Activated CD8-positive, alpha-beta T cell treated with anti-CD3 and anti-CD28 coated beads, Interleukin-2, amount 10 ng/mL, durations not matched to agents 7 days and 5 days (primary cell): ENCODE measurements around the gene IGFALS. TPM values are rescaled to one million over a fixed set of nuclear protein-coding genes. Genes with fewer than 3 reads are reported as not detected.

Experiments used
- ATAC-seq: fragments of 150-1000 bp; cut with Tn5 transposase; one replicate; pipeline ENCODE4 v1.10.0; 2021; ENCODE audit warnings: moderate library complexity
- CTCF ChIA-PET: fragments of 350-600 bp; sonication (Branson Sonifier 250); formaldehyde crosslinking; loops from one replicate; lab custom pipeline; 2021; ENCODE audit warnings: antibody characterized with exemption; lab: Charles Lee
- POLR2A ChIA-PET: fragments of 350-600 bp; sonication (Branson Sonifier 250); formaldehyde crosslinking; loops from one replicate; lab custom pipeline; 2021; ENCODE audit warnings: antibody characterized with exemption; lab: Charles Lee
- DNase-seq: peaks from one replicate; pipeline ENCODE4 v3.0.0-alpha.2; 2020
- H3K27ac Mint-ChIP-seq: one replicate; pipeline ENCODE4 v1.8.0; 2021; ENCODE audit warnings: mild to moderate bottlenecking, mixed read lengths
- H3K27me3 Mint-ChIP-seq: one replicate; pipeline ENCODE4 v1.8.0; 2021; ENCODE audit warnings: low read depth, mixed read lengths
- H3K36me3 Mint-ChIP-seq: one replicate; pipeline ENCODE4 v1.8.0; 2021; ENCODE audit warnings: low read depth, mixed read lengths
- H3K4me1 Mint-ChIP-seq: one replicate; pipeline ENCODE4 v1.8.0; 2021; ENCODE audit warnings: low read depth, mixed read lengths
- H3K4me3 Mint-ChIP-seq: one replicate; pipeline ENCODE4 v1.8.0; 2021; ENCODE audit warnings: mild to moderate bottlenecking, mixed read lengths
- H3K9me3 Mint-ChIP-seq: one replicate; pipeline ENCODE4 v1.8.0; 2022; ENCODE audit warnings: mixed read lengths; ENCODE audit not compliant: insufficient read depth
- total RNA-seq, 2 experiments: library from RNA; stranded (reverse); gene quantifications; one replicate each; pipeline ENCODE4 v1.2.3, GENCODE V29; 2021

The IGFALS gene
- total RNA-seq, 2 experiments from 2014 or later = 0.13 TPM; not detected in 1

GRCh38 chr16:1767116-1767994, 26.1 kb downstream of the IGFALS start:
- Mint-ChIP-seq H3K36me3 (peaks cover 21% of the 10 kb centered on the region), H3K4me3 (no peak overlapping the region), H3K4me1 (peaks cover 11% of the 10 kb centered on the region), H3K27me3 (no peaks in the 10 kb centered on the region), H3K27ac (no peak overlapping the region), H3K9me3 (no peaks in the 10 kb centered on the region)
- ChIA-PET POLR2A (interaction anchor here (0.6 kb wide), 1 partner anchor 17 kb away, joined by 3 read pairs; no protein-coding TSS in a partner anchor), CTCF (no interaction called here)
- DNase-seq (no peak), ATAC-seq (no peak)

- no peak for ATAC-seq
- DNase-seq = no peak
- peaks cover 9% of the 10 kb centered on the region for H3K4me1 Mint-ChIP-seq
- no peak overlapping the region for H3K27ac Mint-ChIP-seq
- no peaks in the 10 kb centered on the region for H3K27me3 Mint-ChIP-seq
- ChIA-PET POLR2A (no interaction called here), CTCF (no interaction called here)
- H3K4me3 Mint-ChIP-seq = no peak overlapping the region
- peaks cover 18% of the 10 kb centered on the region for H3K36me3 Mint-ChIP-seq
- H3K9me3 Mint-ChIP-seq = no peaks in the 10 kb centered on the region
Measured at GRCh38 chr16:1766701-1767100, 26.8 kb downstream of the IGFALS start.

- POLR2A ChIA-PET = no interaction called here
- CTCF ChIA-PET = interaction anchor here (1.2 kb wide), 1 partner anchor 60 kb away, joined by 3 read pairs; the partner anchor contains the start of gene MAPK8IP3
- Mint-ChIP-seq H3K36me3 (peaks cover 19% of the 10 kb centered on the region), H3K4me1 (peaks cover 9% of the 10 kb centered on the region), H3K27ac (no peak overlapping the region), H3K4me3 (no peak overlapping the region), H3K9me3 (no peaks in the 10 kb centered on the region), H3K27me3 (no peaks in the 10 kb centered on the region)
- ATAC-seq (no peak), DNase-seq (no peak)
Measured at GRCh38 chr16:1766231-1766630, 27.3 kb downstream of the IGFALS start.

- Mint-ChIP-seq H3K36me3 (peaks cover 22% of the 10 kb centered on the region), H3K4me3 (no peak overlapping the region), H3K9me3 (no peaks in the 10 kb centered on the region), H3K27ac (no peak overlapping the region), H3K4me1 (peaks cover 9% of the 10 kb centered on the region), H3K27me3 (no peaks in the 10 kb centered on the region)
- ChIA-PET POLR2A (no interaction called here), CTCF (interaction anchor here (1.2 kb wide), 1 partner anchor 60 kb away, joined by 3 read pairs; the partner anchor contains the start of gene MAPK8IP3)
- DNase-seq (no peak), ATAC-seq (no peak)
Measured at GRCh38 chr16:1765826-1766225, 27.7 kb downstream of the IGFALS start.

- no peaks in the 10 kb centered on the region for H3K27me3 Mint-ChIP-seq
- no peak for DNase-seq
- CTCF ChIA-PET = no interaction called here
- peaks cover 17% of the 10 kb centered on the region for H3K36me3 Mint-ChIP-seq
- peaks cover 2% of the 10 kb centered on the region for H3K4me1 Mint-ChIP-seq
- ATAC-seq = no peak
- H3K4me3 Mint-ChIP-seq = no peak overlapping the region
- H3K9me3 Mint-ChIP-seq = no peaks in the 10 kb centered on the region
- H3K27ac Mint-ChIP-seq = no peak overlapping the region
- POLR2A ChIA-PET = no interaction called here
Measured at GRCh38 chr16:1764971-1765370, 28.5 kb downstream of the IGFALS start.

GRCh38 chr16:1763521-1764511, 29.7 kb downstream of the IGFALS start:
- Mint-ChIP-seq H3K27ac (no peak overlapping the region), H3K4me3 (no peak overlapping the region), H3K4me1 (peaks cover 3% of the 10 kb centered on the region), H3K27me3 (no peaks in the 10 kb centered on the region), H3K36me3 (peaks cover 15% of the 10 kb centered on the region), H3K9me3 (no peaks in the 10 kb centered on the region)
- DNase-seq = no peak
- ChIA-PET POLR2A (no interaction called here), CTCF (no interaction called here)
- ATAC-seq = no peak

- CTCF ChIA-PET = no interaction called here
- ATAC-seq = no peak
Measured at GRCh38 chr16:1762879-1763520, 30.5 kb downstream of the IGFALS start.

GRCh38 chr16:1762196-1762878, 31.2 kb downstream of the IGFALS start:
- Mint-ChIP-seq H3K4me1 (peaks cover 14% of the 10 kb centered on the region), H3K9me3 (no peaks in the 10 kb centered on the region), H3K36me3 (peaks cover 15% of the 10 kb centered on the region), H3K27ac (no peak overlapping the region), H3K4me3 (no peak overlapping the region), H3K27me3 (no peaks in the 10 kb centered on the region)
- DNase-seq (no peak), ATAC-seq (no peak)
- ChIA-PET POLR2A (no interaction called here), CTCF (no interaction called here)

More at GRCh38 chr16:1762879-1763520, 30.5 kb downstream of the IGFALS start:
- Mint-ChIP-seq H3K9me3 (no peaks in the 10 kb centered on the region), H3K4me1 (peaks cover 7% of the 10 kb centered on the region), H3K36me3 (peaks cover 14% of the 10 kb centered on the region), H3K27ac (no peak overlapping the region), H3K27me3 (no peaks in the 10 kb centered on the region), H3K4me3 (no peak overlapping the region)
- POLR2A ChIA-PET = no interaction called here
- no peak for DNase-seq

GRCh38 chr16:1761751-1762150, 31.8 kb downstream of the IGFALS start:
- no peak overlapping the region for H3K4me3 Mint-ChIP-seq
- ATAC-seq (no peak), DNase-seq (no peak)
- POLR2A ChIA-PET = no interaction called here
- H3K27ac Mint-ChIP-seq = no peak overlapping the region
- CTCF ChIA-PET = no interaction called here
- H3K36me3 Mint-ChIP-seq = peaks cover 16% of the 10 kb centered on the region
- H3K9me3 Mint-ChIP-seq = no peaks in the 10 kb centered on the region
- H3K27me3 Mint-ChIP-seq = no peaks in the 10 kb centered on the region
- peaks cover 20% of the 10 kb centered on the region for H3K4me1 Mint-ChIP-seq

- Mint-ChIP-seq H3K4me3 (no peak overlapping the region), H3K4me1 (peaks cover 26% of the 10 kb centered on the region), H3K9me3 (no peaks in the 10 kb centered on the region), H3K27ac (no peak overlapping the region), H3K36me3 (peaks cover 17% of the 10 kb centered on the region), H3K27me3 (no peaks in the 10 kb centered on the region)
- DNase-seq (no peak), ATAC-seq (no peak)
- ChIA-PET CTCF (no interaction called here), POLR2A (interaction anchor here (1.6 kb wide), 1 partner anchor 10 kb away, joined by 5 read pairs; the partner anchor contains the start of gene NME3)
Measured at GRCh38 chr16:1760911-1761310, 32.6 kb downstream of the IGFALS start.

GRCh38 chr16:1759511-1759910, 34.0 kb downstream of the IGFALS start:
- Mint-ChIP-seq H3K4me1 (peaks cover 26% of the 10 kb centered on the region), H3K36me3 (peaks cover 25% of the 10 kb centered on the region), H3K27ac (no peak overlapping the region), H3K27me3 (no peaks in the 10 kb centered on the region), H3K9me3 (no peaks in the 10 kb centered on the region), H3K4me3 (no peak overlapping the region)
- no peak for ATAC-seq
- ChIA-PET CTCF (no interaction called here), POLR2A (interaction anchor here (1.1 to 1.6 kb wide), 2 partner anchors 11 to 23 kb away, joined by 4 to 5 read pairs; partner anchors contain the start of genes NME3, NUBP2 and SPSB3)
- DNase-seq = no peak
